Epidermal melanocyte (primary cell): ENCODE measurements around the gene NME1.
"Not testable (repeated sequence)": the region's sequence is repeated elsewhere in the genome, so short reads cannot be mapped to it uniquely, and the experiment has no call there.

Experiments
- DNase-seq: peaks from one replicate; pipeline ENCODE4 v3.0.0; 2011; ENCODE audit warnings: low spot score; ENCODE audit not compliant: insufficient read length

The NME1 gene

DNA sequence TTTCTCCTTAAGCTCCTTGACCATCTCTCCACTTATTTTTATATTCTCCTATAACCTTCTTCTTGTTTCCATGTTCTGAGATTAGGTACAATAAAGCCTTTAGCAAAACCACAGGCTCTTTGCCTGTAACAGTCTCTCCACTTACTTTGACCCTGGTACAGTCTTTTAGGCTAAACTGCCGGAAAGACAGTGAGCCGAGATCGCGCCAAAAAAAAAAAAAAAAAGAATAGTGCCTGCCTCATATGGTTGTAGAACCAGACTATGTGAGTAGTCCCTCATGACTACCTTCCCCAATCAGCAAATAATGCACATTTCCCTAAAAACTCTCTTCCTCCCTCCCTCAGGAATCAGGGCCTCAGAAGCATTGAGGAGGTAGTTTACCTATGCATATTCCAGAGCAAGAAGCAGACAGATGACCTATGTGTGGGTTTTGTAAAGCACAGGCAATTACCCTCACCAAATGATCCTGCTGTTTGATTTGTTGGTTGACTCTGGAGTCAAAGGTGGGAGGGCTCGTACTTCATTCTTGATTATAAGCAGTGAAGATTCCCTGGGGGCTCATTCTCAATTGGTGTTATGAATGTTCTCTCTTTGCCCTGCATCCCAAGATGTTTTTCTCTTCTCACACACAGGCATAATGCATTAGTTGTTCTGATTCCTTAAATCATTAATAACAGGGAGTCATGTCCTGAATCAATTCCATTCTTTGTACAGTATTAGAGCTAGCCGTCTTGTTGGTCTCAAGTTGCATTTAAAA, 8.9 kb upstream of the NME1 start:
- DNase-seq = peak; percentile 79

DNA sequence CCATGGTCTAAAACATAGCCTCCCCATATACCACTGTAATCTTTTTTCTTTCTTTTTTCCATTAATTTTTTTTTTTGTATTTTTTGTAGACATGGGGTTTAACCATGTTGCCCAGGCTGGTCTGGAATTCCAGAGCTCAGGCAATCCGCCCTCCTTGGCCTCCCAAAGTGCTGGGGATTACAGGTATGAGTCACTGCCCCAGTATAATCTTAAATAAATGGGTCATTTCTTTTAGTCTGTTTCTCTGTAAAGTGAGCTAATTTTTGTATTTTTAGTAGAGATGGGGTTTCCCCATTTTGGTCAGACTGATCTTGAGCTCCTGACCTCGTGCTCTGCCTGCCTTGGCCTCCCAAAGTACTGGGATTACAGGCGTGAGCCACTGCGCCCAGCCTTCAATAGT, 5.7 kb upstream of the NME1 start:
- DNase-seq = no peak

DNA sequence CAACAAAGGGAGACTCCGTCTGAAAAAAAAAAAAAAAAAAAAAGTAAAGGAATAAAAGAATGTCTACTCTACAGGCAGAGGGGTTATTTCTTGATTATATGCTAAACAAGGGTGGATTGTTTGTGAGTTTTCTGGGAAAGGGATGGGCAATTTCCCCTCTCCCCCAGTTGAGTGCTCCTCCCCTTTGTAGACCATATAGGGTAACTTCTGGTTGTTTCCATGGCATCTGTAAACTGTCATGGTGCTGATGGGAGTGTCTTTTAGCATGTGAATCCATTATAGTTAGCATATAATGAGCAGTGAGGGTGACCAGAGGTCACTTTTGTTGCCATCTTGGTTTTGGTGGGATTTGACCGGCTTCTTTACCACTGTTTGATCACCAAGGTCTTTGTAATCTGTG, 4.2 kb upstream of the NME1 start:
- no peak for DNase-seq

DNA sequence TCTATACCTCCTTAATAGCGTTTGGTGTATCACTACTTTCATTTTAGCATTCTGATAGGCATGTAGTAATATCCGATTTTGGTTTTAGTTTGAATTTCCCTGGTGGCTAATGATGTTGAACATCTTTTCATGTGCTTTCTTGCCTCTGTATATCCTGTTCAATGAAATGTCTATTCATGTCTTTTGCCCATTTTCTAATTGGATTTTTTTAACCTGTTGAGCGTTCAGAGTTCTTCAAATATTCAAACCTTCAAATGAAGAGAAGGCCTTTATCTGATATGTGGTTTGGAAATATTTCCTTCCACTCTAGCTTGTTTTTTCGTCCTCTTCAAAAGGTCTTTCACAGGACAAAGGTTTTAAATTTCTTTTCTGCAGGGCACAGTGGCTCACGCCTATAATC, 2.4 kb upstream of the NME1 start:
- no peak for DNase-seq

DNA sequence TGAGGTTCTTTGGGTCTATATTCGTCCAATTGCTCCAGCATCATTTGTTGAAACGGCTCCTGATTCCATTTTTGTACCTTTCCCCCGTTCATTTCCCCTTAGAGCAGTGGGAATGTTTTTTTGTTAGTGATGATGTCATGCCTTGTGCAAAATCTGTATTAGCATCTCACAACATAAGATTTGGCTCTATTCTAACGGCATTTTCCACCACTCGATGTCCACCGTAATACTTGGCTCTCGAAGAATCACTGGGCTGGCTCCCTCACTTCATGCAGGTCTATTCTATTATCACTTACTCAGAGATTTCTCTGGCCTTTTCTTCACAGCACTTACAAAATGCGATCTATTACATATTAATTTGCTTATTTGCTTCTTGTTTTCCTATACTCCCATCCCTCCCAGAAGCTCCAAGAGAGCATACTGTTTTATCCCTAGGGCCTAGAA, 571 bp upstream of the NME1 start:
- DNase-seq = no peak

DNA sequence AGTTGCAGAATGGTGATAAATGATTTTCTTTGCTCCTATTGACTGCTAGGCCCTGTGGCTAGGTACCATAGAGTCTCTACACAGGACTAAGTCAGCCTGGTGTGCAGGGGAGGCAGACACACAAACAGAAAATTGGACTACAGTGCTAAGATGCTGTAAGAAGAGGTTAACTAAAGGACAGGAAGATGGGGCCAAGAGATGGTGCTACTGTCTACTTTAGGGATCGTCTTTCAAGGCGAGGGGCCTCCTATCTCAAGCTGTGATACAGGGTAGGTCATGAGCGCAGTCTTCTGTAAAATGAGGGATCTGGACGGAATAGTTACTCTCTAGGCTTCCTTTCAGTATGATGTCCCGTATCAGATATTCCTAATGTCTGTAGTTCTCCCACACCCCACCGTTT, 817 bp downstream of the NME1 start:
- no peak for DNase-seq

DNA sequence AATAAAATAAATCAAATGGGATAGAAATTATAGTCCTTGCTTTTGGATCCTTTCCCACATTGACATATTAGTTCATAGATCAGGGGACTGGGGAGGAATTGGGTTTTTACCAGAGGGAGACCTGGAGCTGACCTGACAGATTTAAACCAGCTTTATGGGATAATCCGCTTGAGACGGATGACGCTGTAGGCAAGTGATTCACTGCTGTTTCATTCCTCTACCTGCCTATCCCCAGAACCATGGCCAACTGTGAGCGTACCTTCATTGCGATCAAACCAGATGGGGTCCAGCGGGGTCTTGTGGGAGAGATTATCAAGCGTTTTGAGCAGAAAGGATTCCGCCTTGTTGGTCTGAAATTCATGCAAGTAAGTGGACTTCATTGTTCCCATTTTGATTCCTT, 2.1 kb downstream of the NME1 start:
- DNase-seq = no peak

DNA sequence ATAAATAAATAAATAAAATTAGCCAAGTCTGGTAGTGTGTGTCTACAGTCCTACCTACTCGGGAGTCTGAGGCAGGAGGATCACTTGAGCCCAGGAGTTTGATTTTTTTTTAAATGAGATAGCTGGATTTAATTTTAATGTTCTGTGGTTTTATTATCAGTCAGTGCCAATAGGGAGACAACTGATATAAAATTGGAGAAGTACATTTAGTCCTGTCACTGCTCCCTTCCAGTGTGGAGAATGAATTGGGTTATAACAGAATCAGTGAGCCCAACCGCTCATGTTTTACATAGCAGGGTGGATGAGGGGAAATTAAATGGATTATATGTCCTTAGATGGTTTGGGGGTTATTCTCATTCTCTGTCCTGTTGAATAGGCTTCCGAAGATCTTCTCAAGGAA, 6.2 kb downstream of the NME1 start:
- no peak for DNase-seq

DNA sequence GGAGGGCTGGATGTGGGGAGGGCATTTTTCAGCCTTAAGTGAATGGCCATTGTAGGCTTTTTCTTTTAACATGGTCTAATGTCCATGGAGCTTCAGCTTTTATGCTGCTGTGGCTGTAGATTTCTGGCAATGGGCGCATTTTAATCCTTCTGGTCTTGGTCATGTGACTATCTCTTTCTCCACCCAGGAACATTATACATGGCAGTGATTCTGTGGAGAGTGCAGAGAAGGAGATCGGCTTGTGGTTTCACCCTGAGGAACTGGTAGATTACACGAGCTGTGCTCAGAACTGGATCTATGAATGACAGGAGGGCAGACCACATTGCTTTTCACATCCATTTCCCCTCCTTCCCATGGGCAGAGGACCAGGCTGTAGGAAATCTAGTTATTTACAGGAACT, 8.2 kb downstream of the NME1 start:
- no peak for DNase-seq

DNA sequence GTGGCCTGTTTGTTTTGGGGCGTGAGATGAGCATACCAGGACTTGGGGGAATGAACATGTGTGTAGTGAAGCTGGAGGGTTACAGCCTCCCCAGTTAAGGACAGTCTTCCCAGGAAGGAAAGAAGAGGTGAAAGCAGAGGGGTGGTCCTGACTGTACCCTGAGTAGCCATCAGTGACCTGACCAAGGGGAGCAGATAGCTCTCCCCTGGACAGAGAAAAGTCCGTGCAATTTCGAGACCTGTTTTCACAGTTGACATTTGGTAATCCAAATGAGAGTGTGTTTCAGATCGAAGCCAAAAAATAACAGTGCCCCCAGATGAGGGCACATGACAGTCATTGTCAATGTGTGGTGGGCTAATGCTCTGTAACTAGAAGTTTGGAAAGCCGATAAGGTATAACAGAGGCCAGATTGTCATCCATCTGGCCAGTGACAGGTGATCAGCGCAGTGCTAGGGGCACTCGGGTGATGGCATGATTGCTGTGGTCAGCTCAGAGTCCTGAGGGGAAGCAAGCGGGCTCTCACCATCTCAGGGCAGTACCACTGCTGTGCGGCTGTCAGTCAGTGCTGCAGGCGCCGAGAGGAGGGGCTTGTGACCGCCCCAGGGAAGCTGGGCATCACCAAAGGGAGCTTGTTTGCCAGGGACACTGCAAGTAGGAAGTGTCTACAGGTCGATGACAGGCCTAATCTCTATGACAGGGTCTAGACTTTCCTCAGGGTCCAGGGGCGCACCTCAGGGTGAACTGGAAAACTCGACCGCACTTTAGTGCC, 11.7 kb downstream of the NME1 start:
- DNase-seq = no peak

DNA sequence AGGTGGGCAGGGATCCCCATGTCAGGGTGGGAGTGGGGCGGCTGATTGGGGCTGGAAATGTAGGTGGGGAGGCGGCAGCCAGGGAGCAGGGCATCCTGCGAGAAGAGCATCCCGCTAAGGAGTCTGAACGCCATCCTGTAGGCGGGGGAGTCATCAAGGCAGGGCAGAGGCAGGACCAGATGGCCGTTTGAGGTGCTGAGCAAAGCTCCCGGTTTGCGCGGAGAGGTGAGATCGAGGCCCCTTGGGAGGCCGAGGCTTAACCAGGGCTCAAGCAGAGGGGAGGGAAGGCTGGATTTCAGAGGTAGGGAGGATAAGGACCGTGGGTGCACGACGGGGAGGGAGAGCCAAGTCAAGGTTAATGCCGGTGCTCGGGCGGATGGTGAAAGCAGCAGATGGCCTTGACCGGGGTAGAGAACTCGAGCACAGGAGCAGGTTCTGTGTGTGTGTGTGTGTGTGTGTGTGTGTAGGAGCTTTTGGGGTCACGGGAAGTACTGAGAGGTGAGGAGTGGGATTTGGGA, 12.4 kb downstream of the NME1 start:
- DNase-seq = no peak

DNA sequence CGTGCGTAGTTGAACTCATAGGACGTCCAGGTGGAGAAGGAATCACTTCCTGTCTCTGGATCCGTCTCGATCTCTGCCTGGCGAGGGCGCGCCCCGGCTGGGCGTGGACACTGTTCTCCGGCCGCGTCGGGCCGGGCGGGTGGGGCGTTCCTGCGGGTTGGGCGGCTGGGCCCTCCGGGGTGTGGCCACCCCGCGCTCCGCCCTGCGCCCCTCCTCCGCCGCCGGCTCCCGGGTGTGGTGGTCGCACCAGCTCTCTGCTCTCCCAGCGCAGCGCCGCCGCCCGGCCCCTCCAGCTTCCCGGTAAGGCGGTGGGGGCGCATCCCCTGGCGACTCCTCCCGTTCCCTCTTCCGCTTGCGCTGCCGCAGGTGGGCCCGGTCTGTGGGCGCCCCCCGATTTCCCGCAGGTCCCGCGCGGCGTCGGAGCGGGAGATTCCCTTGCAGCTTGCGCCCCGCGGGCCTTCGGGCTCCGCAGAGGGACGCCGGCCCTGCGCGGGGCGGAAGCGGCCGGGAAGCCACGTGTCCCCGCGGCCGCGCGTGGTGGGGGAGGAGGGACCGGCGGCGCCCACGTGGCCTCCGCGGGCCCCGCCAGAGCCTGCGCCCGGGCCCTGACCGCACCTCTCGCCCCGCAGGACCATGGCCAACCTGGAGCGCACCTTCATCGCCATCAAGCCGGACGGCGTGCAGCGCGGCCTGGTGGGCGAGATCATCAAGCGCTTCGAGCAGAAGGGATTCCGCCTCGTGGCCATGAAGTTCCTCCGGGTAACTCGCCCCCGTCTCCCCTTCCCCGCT, 13.0 kb downstream of the NME1 start, which contains the start of gene NME2:
Gene NME2, plus strand, starts transcription at position 214 of the 789 bp plus-strand sequence. Its CDS starts 420 bp downstream, at position 634.
- DNase-seq = peak; percentile 91

DNA sequence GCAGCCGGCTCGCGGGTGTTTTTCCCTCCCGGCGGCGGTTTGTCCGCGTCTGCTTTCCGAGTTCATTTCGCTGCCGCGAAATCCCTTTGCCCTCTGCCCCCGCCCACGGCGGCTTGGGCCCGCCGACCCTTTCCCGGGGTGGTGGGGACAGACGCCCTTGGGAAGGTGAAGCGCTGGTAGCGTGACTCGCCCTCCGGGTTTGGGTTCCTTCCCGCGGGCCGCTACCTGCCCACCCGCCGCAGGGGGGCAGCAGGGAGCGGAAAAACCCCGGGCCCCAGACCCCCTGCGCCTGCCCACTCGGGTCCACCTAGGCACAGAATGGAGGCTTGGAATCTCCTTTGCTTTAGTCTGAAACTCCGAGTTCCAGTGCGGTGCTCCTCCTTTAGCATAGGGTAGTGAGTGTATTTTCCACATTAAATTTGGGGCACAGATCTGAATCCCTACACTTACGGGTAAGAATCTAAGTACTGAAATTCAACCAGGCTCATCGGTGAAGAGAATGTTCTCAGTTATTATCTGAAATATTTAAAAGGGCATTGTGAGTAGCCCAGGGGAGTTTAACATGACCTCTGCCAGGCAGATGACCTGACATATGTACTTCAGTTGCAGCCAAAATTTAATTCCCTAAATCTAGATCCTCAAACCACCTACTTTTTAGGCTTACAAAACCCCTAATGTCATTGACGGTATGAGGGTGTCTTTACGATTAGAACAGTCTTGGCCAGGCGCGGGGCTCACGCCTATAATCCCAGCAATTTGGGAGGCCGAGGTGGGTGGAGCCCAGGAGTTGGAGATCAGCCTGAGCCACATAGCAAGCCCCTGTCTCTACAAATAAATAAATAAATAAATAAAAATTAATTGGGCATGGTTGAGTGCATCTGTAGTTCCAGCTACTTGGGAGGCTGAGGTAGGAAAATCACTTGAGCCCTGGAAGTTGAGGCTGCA, 13.9 kb downstream of the NME1 start:
- DNase-seq = peak; percentile 58

DNA sequence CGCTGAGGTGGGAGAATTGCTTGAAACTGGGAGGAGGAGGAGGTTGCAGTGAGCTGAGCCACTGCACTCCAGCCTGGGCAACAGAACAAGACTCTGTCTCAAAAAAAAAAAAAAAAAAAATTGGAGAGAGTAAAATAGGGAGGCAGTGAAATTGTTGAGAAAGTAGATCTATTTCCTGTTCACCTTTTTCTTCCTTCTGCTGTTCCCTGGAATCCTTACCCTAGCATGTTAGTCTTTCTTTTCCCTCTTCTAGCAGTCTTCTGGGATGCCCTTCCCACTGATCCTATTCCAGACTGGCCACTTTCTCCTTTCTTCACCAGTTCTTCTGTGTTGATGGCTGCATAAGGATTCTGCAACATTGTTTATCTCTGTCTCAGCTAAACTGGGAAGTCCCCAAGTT, 16.0 kb downstream of the NME1 start:
- no peak for DNase-seq

DNA sequence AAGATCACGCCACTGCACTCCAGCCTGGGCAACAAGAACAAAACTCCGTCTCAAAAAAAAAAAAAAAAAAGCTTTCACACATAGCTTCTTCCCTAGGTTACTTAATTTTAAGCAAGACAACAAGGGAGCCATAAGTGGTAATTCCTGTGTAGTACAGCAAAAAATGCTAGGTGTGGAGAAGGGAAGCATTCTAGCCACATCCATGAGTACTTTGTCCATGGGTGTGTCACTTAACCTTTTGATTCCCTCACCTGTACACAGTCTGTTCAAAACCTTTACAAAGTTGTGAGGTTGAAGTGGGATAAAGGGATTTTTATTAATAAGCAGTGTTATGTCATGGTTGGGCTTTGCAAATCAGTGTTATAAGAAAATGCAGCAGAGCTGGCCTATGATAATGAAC, 17.4 kb downstream of the NME1 start:
- DNase-seq = no peak

DNA sequence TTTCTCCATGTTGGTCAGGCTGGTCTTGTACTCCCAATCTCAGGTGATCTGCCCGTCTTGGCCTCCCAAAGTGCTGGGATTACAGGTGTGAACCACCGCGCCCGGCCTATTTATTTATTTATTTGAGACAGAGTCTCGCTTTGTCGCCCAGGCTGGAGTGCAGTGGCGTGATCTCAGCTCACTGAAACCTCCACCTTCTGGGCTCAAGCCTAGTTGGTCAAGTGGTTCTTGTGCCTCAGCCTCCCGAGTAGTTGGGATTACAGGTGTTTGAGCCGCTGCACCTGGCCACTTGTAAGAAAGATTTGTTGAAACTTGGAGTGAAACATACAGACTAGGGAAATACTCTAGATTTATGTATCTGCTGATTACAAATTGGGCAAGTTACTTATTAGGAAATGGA, 18.7 kb downstream of the NME1 start:
- DNase-seq = not testable (repeated sequence)

DNA sequence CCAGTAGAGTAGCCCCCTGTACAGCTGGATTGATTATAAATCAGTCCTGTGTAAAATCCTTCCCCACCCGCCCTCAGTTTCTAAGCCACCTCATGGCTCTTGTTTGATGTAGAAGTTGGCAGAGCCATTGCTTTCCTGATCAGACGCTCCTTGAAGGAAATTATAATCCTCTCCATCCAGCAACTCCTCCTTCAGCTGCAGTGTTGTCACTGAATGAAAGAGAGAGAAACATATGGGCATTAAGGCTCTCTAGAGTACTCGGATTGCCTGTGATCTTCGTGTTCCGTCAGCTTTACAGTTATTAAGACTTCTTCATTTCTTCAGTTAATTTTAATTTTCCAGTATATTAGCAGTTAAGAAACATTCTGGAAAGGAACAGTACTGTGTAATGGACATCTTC, 27.1 kb downstream of the NME1 start:
- no peak for DNase-seq

DNA sequence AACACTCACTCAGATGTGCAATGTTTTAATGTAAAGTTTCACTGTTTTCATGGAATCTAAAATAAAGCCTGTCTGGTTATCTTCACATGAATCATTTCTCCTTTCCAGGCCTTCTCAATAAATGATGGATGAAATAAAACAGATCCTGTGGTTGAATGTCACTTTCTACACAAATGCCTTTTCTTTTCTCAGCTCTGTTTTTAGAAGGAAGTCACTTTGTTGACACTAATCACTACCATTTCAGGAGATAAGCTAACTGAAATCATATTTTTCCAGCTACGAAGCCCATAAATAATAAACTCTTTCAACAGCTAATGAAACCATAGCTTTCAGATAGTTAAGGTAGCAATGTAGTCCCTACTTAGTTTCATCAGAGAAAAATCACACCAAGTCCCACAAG, 30.8 kb downstream of the NME1 start:
- DNase-seq = no peak

DNA sequence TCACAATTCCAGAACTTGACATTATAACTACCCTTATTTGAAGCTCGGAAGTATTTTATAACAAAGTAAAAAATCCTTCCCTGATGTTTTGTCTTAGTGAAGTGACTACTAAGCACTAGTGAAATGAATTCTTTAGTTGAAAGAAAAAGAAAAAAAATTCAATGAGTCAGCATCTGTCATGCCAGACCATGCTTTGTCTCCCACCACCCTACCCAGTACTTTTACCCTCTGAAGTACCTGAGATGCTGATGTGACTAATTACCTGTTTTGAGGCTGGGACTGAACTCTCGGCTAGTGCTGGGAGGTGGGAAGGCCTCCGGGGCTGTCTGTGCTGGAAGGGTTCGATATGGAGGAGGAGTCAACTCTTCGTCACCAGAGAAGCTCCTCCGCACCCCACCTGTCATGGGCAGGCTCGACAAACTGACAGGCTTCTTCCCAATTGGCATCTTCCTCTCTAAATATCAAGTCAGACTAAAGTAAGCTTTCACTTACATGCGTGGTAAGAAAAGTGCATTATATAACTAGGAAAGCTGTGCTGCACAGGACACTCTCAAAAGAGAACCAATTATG, 32.5 kb downstream of the NME1 start:
- DNase-seq = no peak

DNA sequence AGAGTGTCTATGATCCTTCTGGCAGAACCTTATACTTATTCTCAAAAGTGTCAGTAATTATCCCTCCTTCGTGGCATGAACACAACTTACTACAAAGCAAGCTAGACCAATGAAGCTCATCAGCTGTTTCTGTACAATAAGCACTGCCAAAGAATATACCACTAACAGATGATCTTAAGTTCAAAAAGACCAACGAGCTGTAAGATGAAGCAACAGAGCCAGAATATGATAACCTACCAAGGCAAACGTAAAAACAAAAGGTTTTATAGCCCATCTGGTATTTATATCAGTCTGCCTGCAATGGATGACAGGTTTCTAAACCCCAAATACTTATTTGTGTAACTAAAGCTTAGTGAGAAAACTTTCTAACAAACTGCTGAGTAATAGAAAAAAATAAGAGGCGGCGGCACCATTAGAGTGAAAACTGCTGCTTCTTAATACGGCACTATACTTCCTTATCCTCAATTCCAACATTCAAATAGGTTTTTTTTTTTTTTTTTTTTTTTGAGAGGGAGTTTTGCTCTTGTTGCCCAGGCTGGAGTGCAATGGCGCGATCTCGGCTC, 35.0 kb downstream of the NME1 start:
- DNase-seq = no peak
